Measurements from ENCODE around the gene GCLC.

Gene GCLC

DNA sequence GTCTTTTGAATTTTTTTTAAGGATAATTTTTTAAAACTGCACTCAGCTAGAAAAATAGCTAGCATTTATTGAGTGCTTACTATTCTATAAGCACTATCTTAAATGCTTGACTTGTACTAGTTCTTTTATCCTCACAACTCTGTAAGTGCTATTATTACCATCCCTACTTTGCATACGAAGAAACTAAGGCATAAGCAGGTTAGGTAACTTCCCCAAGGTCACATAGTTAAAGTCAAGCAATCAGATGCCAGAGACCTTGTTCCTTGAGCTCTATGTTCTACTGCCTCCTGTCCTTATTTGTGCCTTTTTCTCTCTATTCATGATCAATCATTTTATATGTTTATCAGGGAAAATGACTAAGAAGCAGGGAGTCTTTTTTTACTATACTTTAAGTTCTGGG lies 65.0 kb downstream of the GCLC start:
- no peaks in the 10 kb centered on the region for H3K27me3 ChIP-seq (ENCODE audit: low read length)
- TF ChIP-seq, protein P1, sequence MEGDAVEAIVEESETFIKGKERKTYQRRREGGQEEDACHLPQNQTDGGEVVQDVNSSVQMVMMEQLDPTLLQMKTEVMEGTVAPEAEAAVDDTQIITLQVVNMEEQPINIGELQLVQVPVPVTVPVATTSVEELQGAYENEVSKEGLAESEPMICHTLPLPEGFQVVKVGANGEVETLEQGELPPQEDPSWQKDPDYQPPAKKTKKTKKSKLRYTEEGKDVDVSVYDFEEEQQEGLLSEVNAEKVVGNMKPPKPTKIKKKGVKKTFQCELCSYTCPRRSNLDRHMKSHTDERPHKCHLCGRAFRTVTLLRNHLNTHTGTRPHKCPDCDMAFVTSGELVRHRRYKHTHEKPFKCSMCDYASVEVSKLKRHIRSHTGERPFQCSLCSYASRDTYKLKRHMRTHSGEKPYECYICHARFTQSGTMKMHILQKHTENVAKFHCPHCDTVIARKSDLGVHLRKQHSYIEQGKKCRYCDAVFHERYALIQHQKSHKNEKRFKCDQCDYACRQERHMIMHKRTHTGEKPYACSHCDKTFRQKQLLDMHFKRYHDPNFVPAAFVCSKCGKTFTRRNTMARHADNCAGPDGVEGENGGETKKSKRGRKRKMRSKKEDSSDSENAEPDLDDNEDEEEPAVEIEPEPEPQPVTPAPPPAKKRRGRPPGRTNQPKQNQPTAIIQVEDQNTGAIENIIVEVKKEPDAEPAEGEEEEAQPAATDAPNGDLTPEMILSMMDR (IDR thresholded peaks at IDR 0.05; ENCODE audit: insufficient read depth, low read length, poor library complexity, severe bottlenecking) = no peak
- TF ChIP-seq EZH2phosphoT487 (conservative IDR thresholded peaks at IDR 0.05; ENCODE audit: low read length) = no peak
- H3K9me2 ChIP-seq (replicated peaks; ENCODE audit: insufficient read depth, low read length) = no peaks in the 10 kb centered on the region
- no peak overlapping the region for H3K4me2 ChIP-seq (ENCODE audit: low read depth, low read length, poor library complexity, severe bottlenecking)
- no peaks in the 10 kb centered on the region for H4K20me1 ChIP-seq (ENCODE audit: low read depth, low read length)
- H3F3A ChIP-seq (ENCODE audit: insufficient read depth) = no peaks in the 10 kb centered on the region
- H3K27ac ChIP-seq (ENCODE audit: low read depth, low read length) = no peak overlapping the region
- no peak overlapping the region for H2AFZ ChIP-seq (ENCODE audit: low read depth, low read length, severe bottlenecking)
- no peaks in the 10 kb centered on the region for H3K79me2 ChIP-seq (ENCODE audit: insufficient read depth, low read length)
- no peaks in the 10 kb centered on the region for H3K36me3 ChIP-seq (ENCODE audit: low read length)
- H3K9ac ChIP-seq (ENCODE audit: low read length) = no peak overlapping the region
- no peaks in the 10 kb centered on the region for H3K9me3 ChIP-seq (ENCODE audit: insufficient read depth, low read length)
- H3K4me3 ChIP-seq (ENCODE audit: insufficient read depth, low read length, poor library complexity, severe bottlenecking) = no peak overlapping the region

DNA sequence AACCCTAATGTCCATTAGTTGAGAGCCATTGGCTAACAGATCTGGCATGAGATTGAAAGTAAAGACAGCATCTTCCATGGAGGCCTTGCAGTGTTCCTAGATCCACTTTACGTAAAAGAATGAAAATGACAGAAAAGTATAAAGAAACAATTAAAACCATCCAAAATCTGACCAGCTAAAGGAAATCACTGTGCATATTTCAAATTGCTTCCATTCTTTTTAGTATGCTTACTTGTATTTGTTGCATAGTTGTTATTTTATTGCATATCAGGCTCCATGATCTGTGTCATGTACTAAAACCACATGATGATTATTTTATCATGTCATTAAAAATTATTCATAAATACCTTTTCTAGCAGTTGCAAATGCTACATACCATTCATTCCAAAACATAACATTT lies 67.9 kb downstream of the GCLC start:
- TF ChIP-seq, protein P1 (IDR thresholded peaks at IDR 0.05; ENCODE audit: insufficient read depth, low read length, poor library complexity, severe bottlenecking) = no peak
- no peak for TF ChIP-seq EZH2phosphoT487 (conservative IDR thresholded peaks at IDR 0.05; ENCODE audit: low read length)
- Histone ChIP-seq H3K4me2 (ENCODE audit: low read depth, low read length, poor library complexity, severe bottlenecking) (no peak overlapping the region), H3K36me3 (ENCODE audit: low read length) (no peaks in the 10 kb centered on the region)

DNA sequence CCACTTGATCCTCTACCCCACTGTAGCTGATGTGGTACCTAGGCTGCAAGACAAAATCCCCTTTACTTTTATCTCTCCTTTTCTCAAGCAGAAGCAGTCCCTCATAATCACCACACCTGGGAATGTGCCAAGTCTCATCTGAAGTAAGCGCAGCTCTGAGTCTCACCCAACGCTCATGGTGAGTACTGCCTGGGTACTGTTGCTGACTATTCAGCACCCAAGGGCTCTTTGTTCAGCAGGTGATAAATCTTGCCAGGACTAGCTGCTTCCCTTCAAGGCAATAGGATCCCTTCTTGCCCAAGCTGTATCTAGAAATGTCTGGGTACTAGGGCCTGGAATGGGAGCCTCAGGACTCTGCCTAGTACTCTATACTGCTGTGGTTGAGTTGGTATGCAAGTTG lies 70.9 kb downstream of the GCLC start:
- no peak for TF ChIP-seq EZH2phosphoT487 (conservative IDR thresholded peaks at IDR 0.05; ENCODE audit: low read length)
- TF ChIP-seq, protein P1 (IDR thresholded peaks at IDR 0.05; ENCODE audit: insufficient read depth, low read length, poor library complexity, severe bottlenecking) = no peak
- Histone ChIP-seq H3K79me2 (ENCODE audit: insufficient read depth, low read length) (no peaks in the 10 kb centered on the region), H4K20me1 (ENCODE audit: low read depth, low read length) (no peaks in the 10 kb centered on the region; the same call in 1 of the 2 replicates), H3K4me3 (ENCODE audit: insufficient read depth, low read length, poor library complexity, severe bottlenecking) (no peak overlapping the region), H2AFZ (ENCODE audit: low read depth, low read length, severe bottlenecking) (no peak overlapping the region), H3F3A (ENCODE audit: insufficient read depth) (no peaks in the 10 kb centered on the region), H3K9me3 (ENCODE audit: insufficient read depth, low read length) (no peaks in the 10 kb centered on the region), H3K9me2 (replicated peaks; ENCODE audit: insufficient read depth, low read length) (no peaks in the 10 kb centered on the region), H3K27me3 (ENCODE audit: low read length) (no peaks in the 10 kb centered on the region), H3K9ac (ENCODE audit: low read length) (no peak overlapping the region), H3K4me2 (ENCODE audit: low read depth, low read length, poor library complexity, severe bottlenecking) (no peak overlapping the region), H3K27ac (ENCODE audit: low read depth, low read length) (no peak overlapping the region), H3K36me3 (ENCODE audit: low read length) (no peaks in the 10 kb centered on the region)

More for the DNA sequence above, 67.9 kb downstream of the GCLC start:
- H3K9me2 ChIP-seq (replicated peaks; ENCODE audit: insufficient read depth, low read length) = no peaks in the 10 kb centered on the region
- H2AFZ ChIP-seq (ENCODE audit: low read depth, low read length, severe bottlenecking) = no peak overlapping the region
- no peak overlapping the region for H3K4me3 ChIP-seq (ENCODE audit: insufficient read depth, low read length, poor library complexity, severe bottlenecking)
- no peaks in the 10 kb centered on the region for H3K27me3 ChIP-seq (ENCODE audit: low read length)
- no peak overlapping the region for H3K27ac ChIP-seq (ENCODE audit: low read depth, low read length)
- no peaks in the 10 kb centered on the region for H3K79me2 ChIP-seq (ENCODE audit: insufficient read depth, low read length)
- no peak overlapping the region for H3K9ac ChIP-seq (ENCODE audit: low read length)
- no peaks in the 10 kb centered on the region for H3K9me3 ChIP-seq (ENCODE audit: insufficient read depth, low read length)
- no peaks in the 10 kb centered on the region for H4K20me1 ChIP-seq (ENCODE audit: low read depth, low read length)
- no peaks in the 10 kb centered on the region for H3F3A ChIP-seq (ENCODE audit: insufficient read depth)
